HG02763 (cell line): ENCODE measurements around the gene DBP.
"Not testable (repeated sequence)": the region's sequence is repeated elsewhere in the genome, so short reads cannot be mapped to it uniquely, and the experiment has no call there.

Experiments used
- ATAC-seq: cut with Tn5 transposase; IDR thresholded peaks from one replicate; pipeline ENCODE4 v1.9.1; 2021; ENCODE audit warnings: mild to moderate bottlenecking, moderate library complexity; ENCODE audit not compliant: unreplicated experiment

The DBP gene

GRCh38 chr19:48636859-48637448 is at the start of gene DBP:
Gene DBP, minus strand, starts transcription at chr19:48637379. Its CDS starts 385 bp downstream, at chr19:48636994.
- no peak for ATAC-seq

GRCh38 chr19:48686637-48687036 is 49.5 kb upstream of the DBP start:
- not testable (repeated sequence) for ATAC-seq

DNA sequence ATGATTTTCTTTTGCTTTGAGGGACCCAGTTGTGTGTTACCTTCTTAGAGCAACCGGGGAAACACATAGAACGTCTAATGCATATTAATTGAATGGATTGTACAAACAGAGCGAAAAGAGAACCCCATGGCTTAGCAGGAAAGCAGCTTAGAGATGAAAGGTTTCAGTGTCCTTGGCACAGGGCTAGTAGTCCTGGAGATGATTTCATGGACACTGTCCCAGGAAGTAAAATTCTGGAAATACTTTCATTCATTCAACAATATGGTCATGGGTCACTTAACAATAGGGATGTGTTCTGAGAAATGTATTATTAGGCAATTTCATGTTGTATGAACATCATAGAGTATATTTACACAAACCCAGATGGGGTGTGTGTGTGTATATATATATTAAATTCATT is 48.9 kb upstream of the DBP start:
- ATAC-seq = no peak

- no peak for ATAC-seq
Observed at GRCh38 chr19:48685583-48685982, 48.4 kb upstream of the DBP start.

DNA sequence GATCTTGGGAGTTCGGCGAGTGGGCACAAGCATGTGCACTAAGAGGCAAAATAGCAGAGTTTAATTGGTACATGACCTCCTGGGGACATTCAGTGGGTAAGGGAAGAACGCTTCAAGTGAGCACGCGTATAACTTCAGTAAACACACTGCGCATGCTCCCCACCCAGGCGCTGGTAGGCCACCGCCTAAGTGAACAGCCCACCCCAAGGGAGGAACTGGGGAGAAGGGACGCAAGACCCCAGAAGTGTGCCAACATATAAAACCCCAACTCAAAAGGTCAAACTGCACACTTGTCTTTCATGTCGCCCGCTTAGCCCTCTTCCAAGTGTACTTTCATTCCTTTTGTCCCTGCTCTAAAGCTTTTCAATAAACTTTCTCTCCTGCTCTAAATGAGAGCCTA is 46.2 kb upstream of the DBP start:
- no peak for ATAC-seq

GRCh38 chr19:48681127-48681470 is 43.9 kb upstream of the DBP start:
- ATAC-seq = no peak

- no peak for ATAC-seq
Observed at GRCh38 chr19:48680436-48681126, 43.4 kb upstream of the DBP start.

DNA sequence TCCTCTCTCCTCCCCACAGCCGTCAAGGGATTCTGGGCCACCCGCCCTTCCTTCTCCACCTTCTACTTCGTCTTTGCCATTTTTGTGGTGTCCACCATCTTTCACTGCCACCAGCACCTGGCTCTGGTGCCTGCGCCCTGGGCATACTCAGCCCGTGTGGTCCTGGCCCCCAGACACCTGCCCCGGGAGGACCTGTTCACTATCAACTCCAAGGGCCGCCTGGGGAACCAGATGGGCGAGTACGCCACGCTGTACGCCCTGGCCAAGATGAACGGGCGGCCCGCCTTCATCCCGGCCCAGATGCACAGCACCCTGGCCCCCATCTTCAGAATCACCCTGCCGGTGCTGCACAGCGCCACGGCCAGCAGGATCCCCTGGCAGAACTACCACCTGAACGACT is 42.8 kb upstream of the DBP start:
- not testable (repeated sequence) for ATAC-seq

GRCh38 chr19:48678201-48678600 is 41.0 kb upstream of the DBP start:
- no peak for ATAC-seq

- ATAC-seq = no peak
Observed at GRCh38 chr19:48676887-48677286, 39.7 kb upstream of the DBP start.

DNA sequence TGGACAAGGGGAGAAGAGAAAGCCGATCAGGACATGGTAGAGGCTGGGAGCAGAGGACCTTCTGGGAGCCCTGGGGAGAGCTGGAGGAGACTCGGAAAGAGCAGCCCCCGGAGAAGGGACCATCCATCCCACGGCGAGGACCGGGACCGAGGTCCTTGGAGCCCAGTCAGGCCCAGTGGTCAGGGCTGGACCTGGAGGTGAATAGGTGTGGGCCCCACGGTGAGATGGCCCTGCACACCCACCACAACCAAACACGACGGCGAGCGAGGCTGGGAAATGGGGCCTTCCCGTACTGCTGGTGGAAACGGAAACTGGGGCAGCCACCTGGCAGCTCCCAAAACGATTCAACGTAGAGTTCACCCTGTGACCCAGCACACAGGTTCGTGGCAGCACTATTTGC is 39.3 kb upstream of the DBP start:
- ATAC-seq = no peak

- ATAC-seq = no peak
Observed at GRCh38 chr19:48674921-48675824, 38.0 kb upstream of the DBP start.

DNA sequence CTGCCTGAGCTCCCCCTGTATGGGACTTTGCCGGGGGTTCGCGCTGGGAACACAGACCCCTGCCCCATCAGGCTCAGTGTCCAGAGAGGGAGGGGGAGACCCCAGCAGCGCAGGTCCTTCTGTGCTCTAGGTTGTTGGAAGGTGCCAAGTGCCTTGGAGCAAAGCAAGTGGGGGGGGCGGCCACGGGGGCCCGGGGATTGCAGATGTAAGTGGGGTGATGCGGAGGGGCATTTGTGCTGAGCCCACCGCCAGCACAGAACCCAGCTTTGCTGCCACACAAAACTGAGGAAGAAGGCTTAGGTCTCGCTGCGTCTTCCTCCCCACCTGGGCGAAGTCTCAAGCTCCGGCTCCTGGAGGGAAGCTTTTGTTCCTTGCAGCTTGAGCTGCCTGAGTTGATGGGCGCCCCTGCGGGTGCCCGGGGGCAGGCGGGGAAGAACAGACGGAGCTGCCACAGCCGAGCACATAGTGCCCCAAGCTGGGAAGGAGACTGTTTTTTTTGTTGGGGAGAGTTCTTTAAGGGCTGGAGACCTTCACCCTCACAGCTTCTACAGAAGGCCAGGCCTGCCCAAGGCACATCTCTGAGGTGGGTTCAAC is 37.1 kb upstream of the DBP start:
- no peak for ATAC-seq

GRCh38 chr19:48673436-48674100 is 36.4 kb upstream of the DBP start:
- ATAC-seq = no peak

- no peak for ATAC-seq
Observed at GRCh38 chr19:48672994-48673393, 35.8 kb upstream of the DBP start, which contains the start of gene NTN5. Gene NTN5, minus strand, starts transcription at chr19:48673017. Its CDS starts 2,031 bp downstream, at chr19:48670986.

GRCh38 chr19:48671446-48671995 is 34.3 kb upstream of the DBP start:
- no peak for ATAC-seq

- ATAC-seq = no peak
Observed at GRCh38 chr19:48670699-48671445, 33.7 kb upstream of the DBP start.

DNA sequence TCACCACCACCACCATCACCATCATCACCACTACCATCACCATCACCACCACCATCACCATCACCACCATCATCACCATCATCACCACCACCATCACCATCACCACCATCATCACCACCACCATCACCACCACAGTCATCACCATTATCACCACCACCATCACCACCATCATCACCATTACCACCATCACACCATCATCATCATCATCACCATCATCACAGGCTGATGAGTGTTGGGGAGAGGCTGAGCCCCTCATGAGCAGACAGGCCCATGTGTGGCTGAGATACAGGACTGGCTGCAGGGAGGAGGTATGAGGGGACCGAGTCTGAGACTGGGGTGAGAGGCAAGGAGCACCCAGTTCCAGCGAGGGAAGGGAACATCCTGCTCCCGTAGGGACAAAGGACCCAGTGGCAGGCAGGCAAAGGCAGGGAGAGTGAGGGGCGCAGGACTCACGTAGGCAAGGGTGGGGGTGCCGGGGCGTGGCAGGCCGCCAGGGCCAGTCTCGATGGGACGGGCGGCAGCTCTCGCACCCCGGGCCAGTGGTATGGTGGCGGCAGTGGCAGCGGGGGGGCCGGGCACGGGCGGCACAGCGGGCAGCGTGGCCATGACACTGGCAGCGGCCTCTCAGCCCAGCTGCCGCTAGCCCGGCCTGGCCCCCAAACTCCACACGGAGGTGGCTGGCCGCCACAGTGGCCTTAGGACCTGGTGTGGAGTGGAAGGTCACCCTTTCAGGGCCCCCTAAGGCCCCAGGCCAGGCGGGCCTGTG is 32.9 kb upstream of the DBP start:
- no peak for ATAC-seq

DNA sequence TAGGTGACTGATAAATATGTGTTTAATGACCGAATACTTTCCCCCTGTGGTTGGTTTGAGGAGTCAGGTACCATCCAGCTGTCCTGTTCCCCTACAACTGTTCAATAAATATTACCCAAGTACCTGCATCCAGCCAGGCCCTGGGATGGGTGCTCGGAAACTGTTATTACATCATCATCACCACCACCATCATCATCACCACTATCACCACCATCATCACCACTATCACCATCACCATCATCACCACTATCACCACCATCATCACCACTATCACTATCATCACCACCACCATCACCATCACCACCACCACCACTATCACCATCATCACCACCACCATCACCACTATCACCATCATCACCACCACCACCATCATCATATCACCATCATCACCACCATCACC is 31.6 kb upstream of the DBP start:
- no peak for ATAC-seq
